GM23338 (cell line): Measurements from ENCODE around the gene OSER1. TPM values are rescaled to one million over a fixed set of nuclear protein-coding genes. Genes with fewer than 3 reads are reported as not detected.

Experiments used
- ATAC-seq: fragments of 200-7000 bp; cut with Tn5 transposase; 3 replicates; pipeline ENCODE4 v1.9.1; 2020
- DNase-seq: peaks from one replicate; pipeline ENCODE4 v3.0.0-alpha.2; 2015; ENCODE audit warnings: low spot score
- H2AFZ ChIP-seq: fragments of 200-600 bp; sonication (generic); 2 replicates; pipeline ENCODE4 v1.8.0; 2016; ENCODE audit warnings: antibody characterized with exemption, mild to moderate bottlenecking, moderate library complexity
- H3F3A ChIP-seq: fragments of 200-600 bp; sonication (generic); replicated peaks from 2 replicates; pipeline ENCODE4 v1.8.0; 2017; ENCODE audit warnings: antibody characterized with exemption, mixed run types, low read depth
- H3K27ac ChIP-seq: fragments of 200-600 bp; sonication (generic); 2 replicates; pipeline ENCODE4 v1.6.1; 2016; ENCODE audit warnings: low read depth
- H3K27me3 ChIP-seq: fragments of 200-600 bp; sonication (generic); 2 replicates; pipeline ENCODE4 v1.8.0; 2016; ENCODE audit warnings: mild to moderate bottlenecking, mixed run types, moderate library complexity; ENCODE audit not compliant: insufficient read depth
- H3K36me3 ChIP-seq: fragments of 200-600 bp; sonication (generic); 2 replicates; pipeline ENCODE4 v1.8.0; 2016; ENCODE audit warnings: mild to moderate bottlenecking; ENCODE audit not compliant: insufficient read depth
- H3K4me1 ChIP-seq: fragments of 200-600 bp; sonication (generic); 2 replicates; pipeline ENCODE4 v1.8.0; 2016; ENCODE audit warnings: mild to moderate bottlenecking, moderate library complexity; ENCODE audit not compliant: insufficient read depth
- H3K4me2 ChIP-seq: fragments of 200-600 bp; sonication (generic); 2 replicates; pipeline ENCODE4 v1.7.1; 2017; ENCODE audit warnings: mixed run types
- H3K4me3 ChIP-seq: fragments of 200-600 bp; sonication (generic); 2 replicates; pipeline ENCODE4 v1.6.1; 2016; ENCODE audit warnings: mixed run types
- H3K79me2 ChIP-seq: fragments of 200-600 bp; sonication (generic); replicated peaks from 2 replicates; pipeline ENCODE4 v1.8.0; 2017; ENCODE audit warnings: mild to moderate bottlenecking; ENCODE audit not compliant: insufficient read depth
- H3K9me2 ChIP-seq: fragments of 200-600 bp; sonication (generic); 2 replicates; pipeline ENCODE4 v1.8.0; 2017; ENCODE audit not compliant: insufficient read depth
- H4K20me1 ChIP-seq: fragments of 200-600 bp; sonication (generic); replicated peaks from 2 replicates; pipeline ENCODE4 v1.8.0; 2017; ENCODE audit warnings: mild to moderate bottlenecking; ENCODE audit not compliant: insufficient read depth
- H3K27ac Mint-ChIP-seq: 2 replicates; pipeline ENCODE4 v1.8.0; 2020; ENCODE audit warnings: inconsistent platforms, mild to moderate bottlenecking, moderate library complexity, mixed read lengths
- H3K27me3 Mint-ChIP-seq: 3 replicates; pipeline ENCODE4 v1.8.0; 2022; ENCODE audit warnings: low read depth, mild to moderate bottlenecking, moderate library complexity, mixed read lengths, inconsistent platforms; ENCODE audit not compliant: insufficient read depth, poor library complexity
- H3K36me3 Mint-ChIP-seq: 3 replicates; pipeline ENCODE4 v1.8.0; 2021; ENCODE audit warnings: low read depth, mild to moderate bottlenecking, inconsistent platforms, moderate library complexity, mixed read lengths
- H3K4me1 Mint-ChIP-seq: 3 replicates; pipeline ENCODE4 v1.8.0; 2020; ENCODE audit warnings: mild to moderate bottlenecking, inconsistent platforms, mixed read lengths
- H3K4me3 Mint-ChIP-seq: 3 replicates; pipeline ENCODE4 v1.8.0; 2021; ENCODE audit warnings: moderate library complexity, mild to moderate bottlenecking, inconsistent platforms, mixed read lengths
- H3K9me3 Mint-ChIP-seq: 3 replicates; pipeline ENCODE4 v1.8.0; 2020; ENCODE audit warnings: moderate library complexity, mild to moderate bottlenecking, inconsistent platforms, mixed read lengths
- CREB1 ChIP-seq: fragments of 250-450 bp; sonication (Bioruptor Pico); IDR thresholded peaks from 2 replicates; pipeline ENCODE4 v1.5.0; 2020; ENCODE audit warnings: low read depth, mild to moderate bottlenecking, moderate library complexity
- CTCF ChIP-seq, 2 experiments: fragments of 200-600 bp in 1 of 2; sonication (generic) in 1 of 2; conservative IDR thresholded peaks; 2 replicates each; pipeline versions ENCODE4 v1.5.1 to v1.6.1; 2016 to 2017; ENCODE audit warnings: antibody characterized with exemption in 2 of 2, low read depth in 2 of 2, mild to moderate bottlenecking in 2 of 2, moderate library complexity in 1 of 2
- EZH2 ChIP-seq: fragments of 200-600 bp; sonication (generic); IDR thresholded peaks from one replicate; pipeline ENCODE4 v1.8.0; 2017; ENCODE audit warnings: antibody characterized with exemption, mild to moderate bottlenecking, low read depth; ENCODE audit not compliant: unreplicated experiment
- EZH2phosphoT487 ChIP-seq: fragments of 200-600 bp; sonication (generic); IDR thresholded peaks from one replicate; pipeline ENCODE4 v1.8.1; 2018; ENCODE audit warnings: antibody characterized with exemption; ENCODE audit not compliant: unreplicated experiment
- JUNB ChIP-seq: IDR thresholded peaks from one replicate; pipeline ENCODE4 v1.6.1; 2016; ENCODE audit warnings: antibody characterized with exemption; ENCODE audit not compliant: unreplicated experiment
- NANOG ChIP-seq: IDR thresholded peaks from 2 replicates; pipeline ENCODE4 v1.6.1; 2016; ENCODE audit warnings: antibody characterized with exemption, borderline replicate concordance
- POLR2AphosphoS5 ChIP-seq: IDR thresholded peaks from 2 replicates; pipeline ENCODE4 v1.6.1; 2016; ENCODE audit warnings: antibody characterized with exemption, low read depth
- STAT1 ChIP-seq: IDR thresholded peaks from one replicate; pipeline ENCODE4 v1.6.1; 2016; ENCODE audit warnings: antibody characterized with exemption; ENCODE audit not compliant: unreplicated experiment
- ZNF114 ChIP-seq: fragments of 250-450 bp; sonication (Bioruptor Pico); IDR thresholded peaks from 2 replicates; pipeline ENCODE4 v1.5.0; 2020; ENCODE audit warnings: mild to moderate bottlenecking, moderate library complexity
- ZNF331 ChIP-seq: fragments of 250-450 bp; sonication (Bioruptor Pico); IDR thresholded peaks from 2 replicates; pipeline ENCODE4 v1.5.0; 2020; ENCODE audit warnings: low read depth, mild to moderate bottlenecking, moderate library complexity
- polyA plus RNA-seq: library from polyadenylated mRNA; unstranded; fragments of >200 nt; fragmentation: Nextera tagmentation; extraction: Ambion mirVana; gene quantifications from 2 replicates; pipeline ENCODE4 v1.2.1, GENCODE V29; 2016
- total RNA-seq: library from RNA; depleted of rRNA; stranded (reverse); fragments of >200 nt; shearing (Covaris generic); gene quantifications from 2 replicates; pipeline ENCODE4 v1.2.3, GENCODE V29; 2014
- TF ChIP-seq, protein P1 (sequence below): fragments of 250-450 bp; sonication (Bioruptor Pico); IDR thresholded peaks from 2 replicates; pipeline ENCODE4 v1.5.0; 2020; ENCODE audit warnings: mild to moderate bottlenecking, moderate library complexity
- TF ChIP-seq, protein P2 (sequence below): IDR thresholded peaks from 2 replicates; pipeline ENCODE4 v1.6.1; 2016; ENCODE audit warnings: antibody characterized with exemption
- TF ChIP-seq, protein P3 (sequence below): IDR thresholded peaks from one replicate; pipeline ENCODE4 v1.6.1; 2018; ENCODE audit warnings: antibody characterized with exemption; ENCODE audit not compliant: unreplicated experiment

The OSER1 gene
- total and polyA plus RNA-seq, 2 experiments from 2014 or later: 25.2 to 31.1 TPM

DNA sequence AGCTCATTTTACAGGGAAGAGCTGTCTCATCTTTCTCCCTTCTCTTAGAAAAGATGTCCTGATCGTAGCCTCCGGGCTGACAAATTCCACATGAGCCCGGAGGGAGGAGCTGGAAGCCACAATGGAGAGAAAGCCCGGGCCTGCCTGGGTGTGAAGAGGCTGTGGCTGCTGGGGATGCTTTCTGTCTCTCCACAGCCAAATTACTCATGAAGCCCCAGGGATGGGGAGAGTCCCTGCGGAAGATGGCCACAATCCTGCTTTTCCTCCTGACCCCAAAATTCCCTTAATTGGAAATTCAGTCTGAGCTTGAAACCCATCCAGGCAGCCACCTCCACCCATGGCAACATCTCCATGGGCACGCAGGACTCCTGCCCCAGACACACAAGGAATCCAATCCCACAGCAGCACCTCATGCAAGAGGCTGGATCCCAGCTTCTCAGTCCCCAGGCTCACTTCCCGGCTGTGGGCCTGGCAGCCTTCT, 56.0 kb downstream of the OSER1 start (continued):
- TF ChIP-seq, protein P1, sequence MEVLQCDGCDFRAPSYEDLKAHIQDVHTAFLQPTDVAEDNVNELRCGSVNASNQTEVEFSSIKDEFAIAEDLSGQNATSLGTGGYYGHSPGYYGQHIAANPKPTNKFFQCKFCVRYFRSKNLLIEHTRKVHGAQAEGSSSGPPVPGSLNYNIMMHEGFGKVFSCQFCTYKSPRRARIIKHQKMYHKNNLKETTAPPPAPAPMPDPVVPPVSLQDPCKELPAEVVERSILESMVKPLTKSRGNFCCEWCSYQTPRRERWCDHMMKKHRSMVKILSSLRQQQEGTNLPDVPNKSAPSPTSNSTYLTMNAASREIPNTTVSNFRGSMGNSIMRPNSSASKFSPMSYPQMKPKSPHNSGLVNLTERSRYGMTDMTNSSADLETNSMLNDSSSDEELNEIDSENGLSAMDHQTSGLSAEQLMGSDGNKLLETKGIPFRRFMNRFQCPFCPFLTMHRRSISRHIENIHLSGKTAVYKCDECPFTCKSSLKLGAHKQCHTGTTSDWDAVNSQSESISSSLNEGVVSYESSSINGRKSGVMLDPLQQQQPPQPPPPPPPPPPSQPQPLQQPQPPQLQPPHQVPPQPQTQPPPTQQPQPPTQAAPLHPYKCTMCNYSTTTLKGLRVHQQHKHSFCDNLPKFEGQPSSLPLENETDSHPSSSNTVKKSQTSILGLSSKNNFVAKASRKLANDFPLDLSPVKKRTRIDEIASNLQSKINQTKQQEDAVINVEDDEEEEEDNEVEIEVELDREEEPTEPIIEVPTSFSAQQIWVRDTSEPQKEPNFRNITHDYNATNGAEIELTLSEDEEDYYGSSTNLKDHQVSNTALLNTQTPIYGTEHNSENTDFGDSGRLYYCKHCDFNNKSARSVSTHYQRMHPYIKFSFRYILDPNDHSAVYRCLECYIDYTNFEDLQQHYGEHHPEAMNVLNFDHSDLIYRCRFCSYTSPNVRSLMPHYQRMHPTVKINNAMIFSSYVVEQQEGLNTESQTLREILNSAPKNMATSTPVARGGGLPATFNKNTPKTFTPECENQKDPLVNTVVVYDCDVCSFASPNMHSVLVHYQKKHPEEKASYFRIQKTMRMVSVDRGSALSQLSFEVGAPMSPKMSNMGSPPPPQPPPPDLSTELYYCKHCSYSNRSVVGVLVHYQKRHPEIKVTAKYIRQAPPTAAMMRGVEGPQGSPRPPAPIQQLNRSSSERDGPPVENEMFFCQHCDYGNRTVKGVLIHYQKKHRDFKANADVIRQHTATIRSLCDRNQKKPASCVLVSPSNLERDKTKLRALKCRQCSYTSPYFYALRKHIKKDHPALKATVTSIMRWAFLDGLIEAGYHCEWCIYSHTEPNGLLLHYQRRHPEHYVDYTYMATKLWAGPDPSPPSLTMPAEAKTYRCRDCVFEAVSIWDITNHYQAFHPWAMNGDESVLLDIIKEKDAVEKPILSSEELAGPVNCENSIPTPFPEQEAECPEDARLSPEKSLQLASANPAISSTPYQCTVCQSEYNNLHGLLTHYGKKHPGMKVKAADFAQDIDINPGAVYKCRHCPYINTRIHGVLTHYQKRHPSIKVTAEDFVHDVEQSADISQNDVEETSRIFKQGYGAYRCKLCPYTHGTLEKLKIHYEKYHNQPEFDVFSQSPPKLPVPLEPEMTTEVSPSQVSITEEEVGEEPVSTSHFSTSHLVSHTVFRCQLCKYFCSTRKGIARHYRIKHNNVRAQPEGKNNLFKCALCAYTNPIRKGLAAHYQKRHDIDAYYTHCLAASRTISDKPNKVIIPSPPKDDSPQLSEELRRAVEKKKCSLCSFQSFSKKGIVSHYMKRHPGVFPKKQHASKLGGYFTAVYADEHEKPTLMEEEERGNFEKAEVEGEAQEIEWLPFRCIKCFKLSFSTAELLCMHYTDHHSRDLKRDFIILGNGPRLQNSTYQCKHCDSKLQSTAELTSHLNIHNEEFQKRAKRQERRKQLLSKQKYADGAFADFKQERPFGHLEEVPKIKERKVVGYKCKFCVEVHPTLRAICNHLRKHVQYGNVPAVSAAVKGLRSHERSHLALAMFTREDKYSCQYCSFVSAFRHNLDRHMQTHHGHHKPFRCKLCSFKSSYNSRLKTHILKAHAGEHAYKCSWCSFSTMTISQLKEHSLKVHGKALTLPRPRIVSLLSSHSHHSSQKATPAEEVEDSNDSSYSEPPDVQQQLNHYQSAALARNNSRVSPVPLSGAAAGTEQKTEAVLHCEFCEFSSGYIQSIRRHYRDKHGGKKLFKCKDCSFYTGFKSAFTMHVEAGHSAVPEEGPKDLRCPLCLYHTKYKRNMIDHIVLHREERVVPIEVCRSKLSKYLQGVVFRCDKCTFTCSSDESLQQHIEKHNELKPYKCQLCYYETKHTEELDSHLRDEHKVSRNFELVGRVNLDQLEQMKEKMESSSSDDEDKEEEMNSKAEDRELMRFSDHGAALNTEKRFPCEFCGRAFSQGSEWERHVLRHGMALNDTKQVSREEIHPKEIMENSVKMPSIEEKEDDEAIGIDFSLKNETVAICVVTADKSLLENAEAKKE (CRISPR knock-in tag): no peak
- TF ChIP-seq NANOG: no peak
- TF ChIP-seq EZH2: no peak
- no peak for TF ChIP-seq JUNB
- no peak for TF ChIP-seq ZNF114
- TF ChIP-seq CREB1 (CRISPR knock-in tag): no peak
- no peak for TF ChIP-seq ZNF331 (CRISPR knock-in tag)
- no peak for TF ChIP-seq POLR2AphosphoS5

GRCh38 chr20:44153636-44154043, 56.9 kb downstream of the OSER1 start:
- Histone ChIP-seq H3K79me2 (no peaks in the 10 kb centered on the region), H2AFZ (no peak overlapping the region), H3K27me3 (no peaks in the 10 kb centered on the region), H4K20me1 (no peaks in the 10 kb centered on the region), H3K4me2 (no peak overlapping the region), H3K4me1 (no peaks in the 10 kb centered on the region), H3K9me2 (no peaks in the 10 kb centered on the region), H3K27ac (no peak overlapping the region), H3F3A (no peaks in the 10 kb centered on the region), H3K4me3 (no peak overlapping the region), H3K36me3 (no peaks in the 10 kb centered on the region)
- Mint-ChIP-seq H3K27me3 (peaks cover 2% of the 10 kb centered on the region), H3K27ac (no peak overlapping the region), H3K4me1 (no peaks in the 10 kb centered on the region), H3K4me3 (no peak overlapping the region), H3K9me3 (no peaks in the 10 kb centered on the region), H3K36me3 (no peaks in the 10 kb centered on the region)
- DNase-seq (peak; percentile 54), ATAC-seq (no peak; the same call in 2 of the 3 replicates)
- TF ChIP-seq NANOG (no peak), EZH2phosphoT487 (no peak), STAT1 (no peak), CTCF (conservative IDR thresholded peaks at IDR 0.05; ENCODE audit: low read depth in 2 of 2) (no peak), JUNB (no peak), POLR2AphosphoS5 (no peak), EZH2 (no peak), ZNF114 (no peak)
- TF ChIP-seq, protein P2, sequence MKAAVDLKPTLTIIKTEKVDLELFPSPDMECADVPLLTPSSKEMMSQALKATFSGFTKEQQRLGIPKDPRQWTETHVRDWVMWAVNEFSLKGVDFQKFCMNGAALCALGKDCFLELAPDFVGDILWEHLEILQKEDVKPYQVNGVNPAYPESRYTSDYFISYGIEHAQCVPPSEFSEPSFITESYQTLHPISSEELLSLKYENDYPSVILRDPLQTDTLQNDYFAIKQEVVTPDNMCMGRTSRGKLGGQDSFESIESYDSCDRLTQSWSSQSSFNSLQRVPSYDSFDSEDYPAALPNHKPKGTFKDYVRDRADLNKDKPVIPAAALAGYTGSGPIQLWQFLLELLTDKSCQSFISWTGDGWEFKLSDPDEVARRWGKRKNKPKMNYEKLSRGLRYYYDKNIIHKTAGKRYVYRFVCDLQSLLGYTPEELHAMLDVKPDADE: no peak
- TF ChIP-seq, protein P3, sequence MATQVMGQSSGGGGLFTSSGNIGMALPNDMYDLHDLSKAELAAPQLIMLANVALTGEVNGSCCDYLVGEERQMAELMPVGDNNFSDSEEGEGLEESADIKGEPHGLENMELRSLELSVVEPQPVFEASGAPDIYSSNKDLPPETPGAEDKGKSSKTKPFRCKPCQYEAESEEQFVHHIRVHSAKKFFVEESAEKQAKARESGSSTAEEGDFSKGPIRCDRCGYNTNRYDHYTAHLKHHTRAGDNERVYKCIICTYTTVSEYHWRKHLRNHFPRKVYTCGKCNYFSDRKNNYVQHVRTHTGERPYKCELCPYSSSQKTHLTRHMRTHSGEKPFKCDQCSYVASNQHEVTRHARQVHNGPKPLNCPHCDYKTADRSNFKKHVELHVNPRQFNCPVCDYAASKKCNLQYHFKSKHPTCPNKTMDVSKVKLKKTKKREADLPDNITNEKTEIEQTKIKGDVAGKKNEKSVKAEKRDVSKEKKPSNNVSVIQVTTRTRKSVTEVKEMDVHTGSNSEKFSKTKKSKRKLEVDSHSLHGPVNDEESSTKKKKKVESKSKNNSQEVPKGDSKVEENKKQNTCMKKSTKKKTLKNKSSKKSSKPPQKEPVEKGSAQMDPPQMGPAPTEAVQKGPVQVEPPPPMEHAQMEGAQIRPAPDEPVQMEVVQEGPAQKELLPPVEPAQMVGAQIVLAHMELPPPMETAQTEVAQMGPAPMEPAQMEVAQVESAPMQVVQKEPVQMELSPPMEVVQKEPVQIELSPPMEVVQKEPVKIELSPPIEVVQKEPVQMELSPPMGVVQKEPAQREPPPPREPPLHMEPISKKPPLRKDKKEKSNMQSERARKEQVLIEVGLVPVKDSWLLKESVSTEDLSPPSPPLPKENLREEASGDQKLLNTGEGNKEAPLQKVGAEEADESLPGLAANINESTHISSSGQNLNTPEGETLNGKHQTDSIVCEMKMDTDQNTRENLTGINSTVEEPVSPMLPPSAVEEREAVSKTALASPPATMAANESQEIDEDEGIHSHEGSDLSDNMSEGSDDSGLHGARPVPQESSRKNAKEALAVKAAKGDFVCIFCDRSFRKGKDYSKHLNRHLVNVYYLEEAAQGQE: no peak
